ENCODE results near the gene NKX3-2. TPM values are rescaled to one million over a fixed set of nuclear protein-coding genes. Genes with fewer than 3 reads are reported as not detected.

NKX3-2 gene
- total RNA-seq, 1 experiment from 2014 or later: not detected

GRCh38 chr4:13539619-13540445 lies 4.5 kb downstream of the NKX3-2 start:
- intact Hi-C loops (cut with micrococcal nuclease; ENCODE audit: unreplicated experiment): no loop called here
- CTCF ChIA-PET: no interaction called here
- POLR2A ChIA-PET (ENCODE audit: unreplicated experiment): no interaction called here

GRCh38 chr4:13539047-13539618 lies 5.2 kb downstream of the NKX3-2 start:
- no peak overlapping the region for H3K4me3 ChIP-seq
- no peaks in the 10 kb centered on the region for H3K4me1 ChIP-seq (replicated peaks; ENCODE audit: insufficient read depth)
- no peak for DNase-seq
- CTCF ChIA-PET: no interaction called here
- no peaks in the 10 kb centered on the region for H3K9me3 ChIP-seq (ENCODE audit: insufficient read depth, low read depth)
- POLR2A ChIA-PET (ENCODE audit: unreplicated experiment): no interaction called here
- no peak overlapping the region for H3K27ac ChIP-seq
- H2AFZ ChIP-seq: no peak overlapping the region
- H3K79me2 ChIP-seq (ENCODE audit: low read depth): no peaks in the 10 kb centered on the region
- BruUV-seq (replicated peaks): no TSS peak
- no peak overlapping the region for H3K4me2 ChIP-seq
- no peaks in the 10 kb centered on the region for H3K36me3 ChIP-seq (ENCODE audit: low read depth)
- H4K20me1 ChIP-seq (ENCODE audit: insufficient read depth): no peaks in the 10 kb centered on the region
- no peak for TF ChIP-seq CTCF (conservative IDR thresholded peaks at IDR 0.05)
- TF ChIP-seq EZH2 (IDR thresholded peaks at IDR 0.05; ENCODE audit: low read depth): no peak
- no peaks in the 10 kb centered on the region for H3F3A ChIP-seq (ENCODE audit: insufficient read depth, low read depth)
- peaks cover 24% of the 10 kb centered on the region for H3K27me3 ChIP-seq (ENCODE audit: insufficient read depth, low read depth)
- H3K9me2 ChIP-seq (ENCODE audit: insufficient read depth): no peaks in the 10 kb centered on the region
- intact Hi-C loops (cut with micrococcal nuclease; ENCODE audit: unreplicated experiment): no loop called here

More at GRCh38 chr4:13539619-13540445, 4.5 kb downstream of the NKX3-2 start:
- Histone ChIP-seq H3K4me3 (no peak overlapping the region), H3F3A (ENCODE audit: insufficient read depth, low read depth) (no peaks in the 10 kb centered on the region), H3K36me3 (ENCODE audit: low read depth) (no peaks in the 10 kb centered on the region), H3K4me2 (no peak overlapping the region), H3K79me2 (ENCODE audit: low read depth) (no peaks in the 10 kb centered on the region), H2AFZ (no peak overlapping the region), H4K20me1 (ENCODE audit: insufficient read depth) (no peaks in the 10 kb centered on the region), H3K4me1 (replicated peaks; ENCODE audit: insufficient read depth) (no peaks in the 10 kb centered on the region), H3K9me3 (ENCODE audit: insufficient read depth, low read depth) (no peaks in the 10 kb centered on the region), H3K27me3 (ENCODE audit: insufficient read depth, low read depth) (peaks cover 22% of the 10 kb centered on the region), H3K27ac (no peak overlapping the region), H3K9me2 (ENCODE audit: insufficient read depth) (no peaks in the 10 kb centered on the region)
- no TSS peak for BruUV-seq (replicated peaks)
- no peak for TF ChIP-seq EZH2 (IDR thresholded peaks at IDR 0.05; ENCODE audit: low read depth)
- TF ChIP-seq CTCF (conservative IDR thresholded peaks at IDR 0.05): no peak
- no peak for DNase-seq

GRCh38 chr4:13538427-13538973 lies 5.8 kb downstream of the NKX3-2 start:
- ChIA-PET POLR2A (ENCODE audit: unreplicated experiment) (no interaction called here), CTCF (no interaction called here)
- Histone ChIP-seq H3K27ac (no peak overlapping the region), H4K20me1 (ENCODE audit: insufficient read depth) (no peaks in the 10 kb centered on the region), H3K4me3 (no peak overlapping the region), H3K79me2 (ENCODE audit: low read depth) (no peaks in the 10 kb centered on the region), H2AFZ (no peak overlapping the region), H3F3A (ENCODE audit: insufficient read depth, low read depth) (no peaks in the 10 kb centered on the region), H3K27me3 (ENCODE audit: insufficient read depth, low read depth) (peaks cover 29% of the 10 kb centered on the region), H3K4me1 (replicated peaks; ENCODE audit: insufficient read depth) (no peaks in the 10 kb centered on the region), H3K9me2 (ENCODE audit: insufficient read depth) (no peaks in the 10 kb centered on the region), H3K9me3 (ENCODE audit: insufficient read depth, low read depth) (no peaks in the 10 kb centered on the region), H3K36me3 (ENCODE audit: low read depth) (no peaks in the 10 kb centered on the region), H3K4me2 (no peak overlapping the region)
- intact Hi-C loops (cut with micrococcal nuclease; ENCODE audit: unreplicated experiment): no loop called here
- no TSS peak for BruUV-seq (replicated peaks)
- DNase-seq: no peak
- TF ChIP-seq CTCF (conservative IDR thresholded peaks at IDR 0.05) (no peak), EZH2 (IDR thresholded peaks at IDR 0.05; ENCODE audit: low read depth) (no peak)

Data from PC-9 (cell line).